HG03135 (cell line): ENCODE results near the gene COX6B2.

Experiments used
- ATAC-seq: cut with Tn5 transposase; IDR thresholded peaks from one replicate; pipeline ENCODE4 v1.9.1; 2021; ENCODE audit warnings: mild to moderate bottlenecking, moderate library complexity; ENCODE audit not compliant: unreplicated experiment

Gene COX6B2

GRCh38 chr19:55383279-55384130 is 29.0 kb upstream of the COX6B2 start:
- ATAC-seq = no peak

DNA sequence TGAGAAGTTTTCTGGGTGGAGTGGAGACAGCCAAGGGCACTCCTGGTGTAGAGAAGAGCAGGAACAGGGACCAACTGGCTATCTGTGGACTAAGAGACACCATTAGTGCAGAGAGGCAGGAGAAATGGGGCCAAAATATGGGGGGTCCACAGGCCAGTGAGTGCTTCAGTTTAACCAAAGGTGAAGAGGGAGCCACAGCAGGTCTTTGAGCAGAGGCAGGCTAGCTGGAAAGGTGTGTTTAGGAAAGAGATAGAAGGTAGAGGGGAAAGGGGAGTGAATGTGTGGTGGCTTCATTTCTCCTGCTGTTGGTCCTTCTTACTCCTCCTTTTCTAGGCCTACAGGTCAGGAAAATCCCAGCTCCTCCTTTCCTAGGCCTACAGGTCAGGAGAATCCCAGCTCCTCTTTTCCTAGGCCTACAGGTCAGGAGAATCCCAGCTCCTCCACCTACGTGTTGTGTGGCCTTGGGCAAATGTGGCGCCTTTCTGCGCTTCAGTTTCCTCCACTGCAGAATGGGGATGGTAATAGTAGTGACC is 28.1 kb upstream of the COX6B2 start:
- ATAC-seq = no peak

- ATAC-seq = no peak
Observed at GRCh38 chr19:55382013-55382412, 27.5 kb upstream of the COX6B2 start.

DNA sequence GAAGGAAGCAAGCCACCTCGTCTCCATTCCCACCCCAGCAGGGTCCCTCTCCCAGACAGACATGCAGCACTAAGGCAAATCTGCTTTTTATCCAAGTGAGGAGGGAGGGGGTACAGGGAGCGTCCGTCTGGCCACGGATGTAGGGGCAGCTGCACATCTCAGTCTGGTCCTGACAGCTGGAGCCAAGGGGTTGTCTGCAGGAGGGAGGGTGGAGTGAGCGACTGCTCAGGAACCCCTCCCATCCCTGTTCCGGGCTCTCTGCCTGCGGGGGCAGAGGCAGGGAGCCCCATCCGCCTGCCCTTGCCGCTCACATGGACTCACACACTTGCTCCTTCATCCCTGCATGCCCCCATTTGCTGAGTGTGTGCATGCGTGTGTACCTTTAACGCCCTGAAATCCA is 24.7 kb upstream of the COX6B2 start:
- ATAC-seq = no peak

- no peak for ATAC-seq
Observed at GRCh38 chr19:55377356-55378131, 23.0 kb upstream of the COX6B2 start.

- ATAC-seq = no peak
Observed at GRCh38 chr19:55376241-55376933, 21.9 kb upstream of the COX6B2 start, which contains the start of gene TMEM190. Gene TMEM190, plus strand, starts transcription at chr19:55376826. Its CDS starts 28 bp downstream, at chr19:55376854.

DNA sequence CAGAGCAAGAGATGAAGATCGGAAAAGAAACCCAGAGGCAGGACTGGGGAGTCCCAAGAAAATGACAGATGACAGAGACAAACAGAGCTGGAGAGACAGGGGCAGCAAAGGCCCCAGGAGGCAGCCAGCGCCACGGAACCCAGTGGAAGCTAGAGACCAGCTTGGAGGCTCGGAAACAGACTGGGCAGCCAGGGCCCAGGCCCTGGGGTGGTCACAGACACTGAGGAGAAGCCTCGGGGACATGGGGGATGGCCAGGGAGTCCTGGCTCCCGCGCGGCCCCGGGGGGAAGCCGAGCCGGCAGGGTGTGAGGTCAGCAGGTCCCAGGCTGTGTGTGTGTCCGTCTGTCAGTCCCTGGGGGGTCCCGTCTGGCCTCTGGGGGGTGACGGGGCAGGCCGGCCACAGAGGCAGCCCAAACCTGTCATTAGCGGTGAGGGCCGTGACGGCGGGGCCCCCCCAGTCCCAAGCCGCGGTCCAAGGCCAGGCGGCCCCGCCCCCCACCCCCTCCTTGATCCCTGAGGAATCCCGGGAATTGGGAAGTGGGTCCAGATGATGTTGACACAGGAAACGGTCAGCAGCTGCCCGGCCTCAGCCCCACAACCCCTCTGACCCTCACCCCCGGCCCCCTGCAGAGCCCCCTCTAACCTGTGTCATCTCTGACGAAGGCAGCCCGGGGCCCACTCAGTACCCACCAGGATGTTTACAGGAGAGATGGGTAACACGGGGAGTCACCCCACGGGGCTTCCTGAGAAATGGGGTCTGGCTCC is 19.7 kb upstream of the COX6B2 start:
- ATAC-seq = no peak

GRCh38 chr19:55373306-55373992 is 18.9 kb upstream of the COX6B2 start:
- no peak for ATAC-seq

GRCh38 chr19:55372316-55373081 is 18.0 kb upstream of the COX6B2 start:
- no peak for ATAC-seq

DNA sequence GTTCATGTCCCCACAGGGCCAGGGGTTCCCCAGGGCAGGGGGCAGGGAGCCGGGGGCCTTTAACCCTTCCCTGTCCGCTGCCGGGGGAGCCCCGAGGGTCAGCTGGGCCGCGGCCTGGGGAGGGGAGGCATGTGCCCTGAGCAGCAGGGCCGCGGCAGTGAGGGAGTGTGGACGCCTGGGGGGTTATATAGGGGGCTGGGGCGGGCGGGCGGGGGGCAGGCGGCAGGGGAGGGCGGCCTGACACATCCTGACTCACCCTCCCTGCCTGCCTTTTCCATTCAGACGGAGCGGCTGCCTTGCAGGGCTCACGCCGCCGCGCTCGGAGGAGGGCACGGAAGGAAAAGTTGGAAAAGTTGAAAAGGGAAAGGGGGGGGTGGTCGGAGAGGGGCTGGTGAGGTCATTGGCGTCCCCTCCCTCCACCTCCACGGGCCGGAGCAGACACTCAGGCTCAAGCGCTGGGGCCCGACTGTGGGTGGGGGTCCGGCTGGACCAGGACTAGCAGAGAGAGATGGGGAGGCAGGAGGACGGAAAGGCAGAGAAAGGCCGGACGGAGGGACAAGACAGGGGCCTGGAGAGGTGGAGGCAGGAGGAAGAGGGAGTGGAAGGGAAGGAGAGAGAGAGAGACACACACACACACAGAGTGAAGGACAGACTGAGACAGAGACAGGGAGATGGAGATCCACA is 15.9 kb upstream of the COX6B2 start, which contains the start of gene IL11:
TSS of gene IL11 (minus strand) at position 159 of the 684 bp plus-strand sequence. CDS start at position 6, 153 bp downstream.
- ATAC-seq = no peak

- no peak for ATAC-seq
Observed at GRCh38 chr19:55369653-55370304, 15.3 kb upstream of the COX6B2 start.

DNA sequence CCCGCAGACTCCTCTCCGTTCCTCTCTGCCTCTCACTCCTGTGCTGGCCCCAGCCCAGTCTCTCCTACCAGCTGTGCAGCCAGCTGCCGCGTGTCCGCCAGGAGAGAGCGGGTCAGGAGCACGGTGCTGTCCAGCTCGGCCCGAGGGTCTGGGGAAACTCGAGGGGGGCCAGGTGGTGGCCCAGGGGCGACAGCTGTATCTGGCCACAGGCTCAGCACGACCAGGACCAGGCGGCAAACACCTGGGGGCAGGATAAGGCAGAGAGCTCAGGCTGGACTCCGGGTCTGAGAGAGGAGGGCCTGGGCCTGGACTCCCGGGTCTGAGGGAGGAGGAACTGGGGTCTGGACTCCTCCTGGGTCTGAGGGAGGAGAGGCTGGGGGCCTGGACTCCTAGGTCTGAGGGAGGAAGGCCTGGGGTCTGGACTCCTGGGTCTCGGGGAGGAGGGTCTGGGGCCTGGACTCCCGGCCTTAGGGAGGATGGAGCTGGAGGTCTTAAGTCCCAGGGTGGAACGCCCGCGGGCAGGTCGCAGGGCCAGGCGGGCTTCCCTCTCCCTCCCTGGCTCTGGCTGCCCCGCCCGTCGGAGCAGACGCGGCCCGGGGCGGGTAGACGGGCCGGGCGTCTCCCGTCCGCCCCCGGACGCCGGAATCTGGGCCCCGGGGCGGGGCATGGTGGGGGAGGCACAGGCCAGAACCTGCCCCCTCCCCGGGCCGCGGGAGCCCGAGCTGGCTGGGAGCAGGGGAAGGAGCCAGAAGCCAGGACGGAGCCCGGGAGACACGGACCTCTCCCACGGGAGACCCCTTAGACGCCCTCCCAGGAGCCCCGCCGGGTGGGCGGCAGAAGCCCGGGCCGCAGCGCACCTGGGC is 14.4 kb upstream of the COX6B2 start:
- no peak for ATAC-seq

- ATAC-seq = no peak
Observed at GRCh38 chr19:55368106-55368505, 13.6 kb upstream of the COX6B2 start.

DNA sequence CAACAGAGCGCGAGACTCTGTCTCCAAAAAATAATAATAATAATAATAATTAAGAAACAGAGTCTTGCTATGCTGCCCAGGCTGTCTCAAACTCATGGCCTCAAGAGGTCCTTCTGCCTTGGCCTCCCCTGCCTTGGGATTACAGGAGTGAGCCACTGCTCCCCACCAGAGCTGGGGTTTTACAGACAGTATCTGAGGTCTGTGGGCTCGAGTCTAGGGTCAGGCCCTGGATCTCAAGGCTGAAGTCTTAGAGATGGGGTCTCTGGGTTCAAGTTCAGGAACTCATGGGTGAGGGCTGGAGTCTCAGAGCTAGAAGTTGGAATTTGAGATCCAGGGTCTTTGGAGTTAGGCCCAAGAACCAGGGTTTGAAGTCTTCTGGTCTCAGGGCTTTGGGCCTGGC is 12.3 kb upstream of the COX6B2 start:
- no peak for ATAC-seq

GRCh38 chr19:55365964-55366363 is 11.4 kb upstream of the COX6B2 start:
- no peak for ATAC-seq

GRCh38 chr19:55365245-55365644 is 10.7 kb upstream of the COX6B2 start:
- ATAC-seq = no peak
